HG03439 (cell line): ENCODE measurements around the gene ERP27.

ENCODE experiments used
- ATAC-seq: cut with Tn5 transposase; IDR thresholded peaks from one replicate; pipeline ENCODE4 v1.9.1; 2021; ENCODE audit warnings: mild to moderate bottlenecking, moderate library complexity; ENCODE audit not compliant: unreplicated experiment

ERP27 gene

DNA sequence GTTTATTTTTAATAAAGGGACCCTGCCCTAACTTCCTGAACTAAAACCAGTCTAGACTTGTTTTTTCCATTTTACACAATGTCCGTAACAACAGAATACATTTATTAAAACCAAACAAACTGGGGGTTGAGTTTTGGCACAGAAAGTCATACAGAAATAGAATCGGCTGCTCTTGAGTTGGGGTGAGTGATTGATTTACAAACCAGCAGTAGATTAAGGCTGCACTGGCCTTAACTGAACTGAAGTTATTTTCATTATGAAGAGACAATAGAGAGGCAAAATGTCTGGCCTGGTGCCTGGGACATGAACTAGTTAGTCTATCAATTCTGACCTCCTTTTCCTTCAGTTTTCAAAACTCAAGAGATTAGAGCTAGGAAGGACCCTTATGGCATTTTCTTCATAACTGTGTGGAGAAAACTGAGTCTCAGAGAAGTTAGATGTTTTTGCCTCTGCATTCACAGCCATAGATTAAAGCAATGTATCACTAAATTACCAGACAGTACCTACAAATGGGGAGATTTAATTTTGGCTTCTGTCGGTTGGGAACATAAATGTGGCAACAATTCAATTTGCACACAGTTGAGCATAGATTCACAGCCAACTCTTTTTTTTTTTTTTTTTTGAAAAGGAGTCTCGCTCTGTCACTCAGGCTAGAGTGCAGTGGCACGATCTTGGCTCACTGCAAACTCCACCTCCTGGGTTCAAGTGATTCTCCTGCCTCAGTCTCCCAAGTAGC, 32.9 kb downstream of the ERP27 start:
- ATAC-seq, result no peak

DNA sequence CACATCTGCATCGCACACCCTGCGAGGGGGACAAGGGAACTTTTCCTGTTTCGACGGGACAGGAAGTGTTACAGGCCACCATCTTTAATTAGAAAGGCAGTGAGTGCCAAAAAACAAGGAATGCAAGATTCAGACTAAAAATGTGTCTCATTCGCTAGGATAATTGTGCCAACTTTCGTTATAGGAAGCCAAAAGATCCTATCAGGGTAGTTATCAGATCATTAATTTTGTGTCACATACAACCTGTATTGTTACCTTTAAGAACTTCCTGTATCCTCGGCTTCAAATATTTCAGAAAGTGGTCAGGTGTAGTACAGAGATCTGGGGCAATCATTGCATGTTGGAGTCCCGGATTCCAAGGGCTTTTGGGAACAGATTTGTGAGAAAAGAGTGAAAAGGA, 33.5 kb downstream of the ERP27 start:
- no peak for ATAC-seq

DNA sequence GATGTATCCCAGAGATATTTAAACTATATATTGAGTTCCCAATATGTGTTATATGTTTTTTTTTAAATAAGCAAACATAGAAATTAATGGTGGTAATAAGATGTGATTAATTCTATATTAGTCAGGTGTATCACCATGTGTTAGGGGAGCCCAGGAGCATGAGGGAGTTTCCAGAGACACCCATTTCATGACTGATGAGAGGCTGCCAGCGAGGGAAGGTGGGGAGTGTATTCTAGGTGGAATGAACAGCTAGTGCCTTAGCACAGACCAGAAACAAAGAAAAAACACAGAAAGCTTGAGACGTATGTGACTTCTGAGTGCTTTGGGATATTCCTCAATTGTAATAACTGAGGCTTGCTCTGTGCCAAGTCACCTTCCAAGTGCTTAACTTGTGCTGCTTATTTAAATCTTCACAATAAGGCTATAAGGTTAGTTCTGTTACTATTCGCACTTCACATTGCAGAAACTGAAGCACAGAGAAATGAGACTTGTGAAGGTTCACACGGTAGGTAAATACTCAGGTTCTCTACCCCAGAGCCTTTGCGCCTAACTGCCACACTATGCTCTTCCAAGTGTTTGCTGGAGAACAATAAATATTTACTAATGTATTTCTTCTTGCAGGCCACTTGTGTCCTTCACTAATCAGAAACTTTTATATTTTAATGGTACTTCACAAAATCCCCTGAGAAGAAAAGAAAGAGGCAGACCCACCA, 34.8 kb downstream of the ERP27 start:
- no peak for ATAC-seq

DNA sequence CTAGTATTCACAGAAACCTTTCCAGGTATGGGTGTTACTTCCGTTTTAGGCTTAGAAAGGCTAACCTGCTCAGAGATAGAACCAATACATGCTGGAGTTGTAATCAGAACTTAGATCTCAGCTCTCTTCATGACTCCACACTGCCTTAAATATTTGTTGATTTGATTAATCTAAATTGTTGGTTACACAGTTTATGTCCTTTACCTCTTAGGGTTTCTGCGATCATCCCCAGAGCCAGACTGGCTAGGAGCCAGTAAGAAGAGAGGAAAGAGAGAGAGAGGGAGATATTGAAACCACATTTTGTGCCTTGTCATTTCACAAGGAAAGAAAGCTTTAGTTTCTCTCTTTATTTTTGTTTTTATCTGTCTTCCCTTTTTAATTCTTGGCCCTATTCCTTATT, 35.9 kb downstream of the ERP27 start:
- ATAC-seq, result no peak

DNA sequence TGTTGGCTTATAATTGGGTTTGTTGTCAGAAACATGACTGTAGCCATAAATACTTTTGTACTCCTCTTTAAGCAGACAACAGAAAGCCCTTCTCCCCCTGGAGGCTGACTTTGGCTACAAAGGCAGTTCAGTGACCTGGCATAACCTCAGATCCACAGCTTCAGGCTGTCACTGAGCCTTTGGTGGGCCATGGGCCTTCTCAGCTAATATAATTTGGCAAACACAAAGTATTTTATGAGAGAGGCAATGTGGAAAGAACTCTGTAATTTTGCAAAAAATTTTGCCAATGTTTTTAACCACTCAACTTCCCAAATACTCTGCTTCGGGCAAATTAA, 37.1 kb downstream of the ERP27 start:
- no peak for ATAC-seq

DNA sequence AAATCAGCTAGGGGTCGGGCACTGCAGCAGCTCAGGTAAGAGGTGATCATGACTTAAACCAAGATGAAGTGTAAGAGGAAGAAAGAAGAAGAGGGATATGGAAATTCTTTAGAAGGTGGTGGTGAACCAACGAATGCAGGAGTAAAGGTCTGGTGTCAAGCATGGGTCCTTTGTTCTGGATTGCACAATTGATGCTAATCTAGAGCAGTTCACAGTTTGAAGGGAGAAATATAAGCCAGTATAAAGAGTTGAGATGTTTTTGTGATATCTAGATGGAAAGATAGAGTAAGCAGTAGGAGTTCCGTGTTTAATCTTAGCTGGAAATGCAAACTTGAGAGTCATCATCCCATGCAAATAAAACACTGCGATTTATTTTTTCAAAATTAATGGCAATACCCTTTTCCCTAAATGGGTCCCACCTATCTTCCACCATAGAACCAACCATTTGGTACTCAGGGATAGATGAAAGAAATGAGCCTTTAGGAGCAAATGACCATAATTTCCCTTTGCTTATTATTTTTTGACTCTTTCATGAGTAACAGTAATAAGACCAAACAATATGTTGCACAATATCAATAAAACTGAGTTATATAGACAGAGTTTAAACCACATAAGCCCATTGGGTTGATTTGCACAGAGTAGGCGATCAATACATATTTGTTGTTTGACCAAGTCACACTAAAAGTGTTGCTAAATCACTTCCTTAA, 37.7 kb downstream of the ERP27 start:
- ATAC-seq, result no peak

DNA sequence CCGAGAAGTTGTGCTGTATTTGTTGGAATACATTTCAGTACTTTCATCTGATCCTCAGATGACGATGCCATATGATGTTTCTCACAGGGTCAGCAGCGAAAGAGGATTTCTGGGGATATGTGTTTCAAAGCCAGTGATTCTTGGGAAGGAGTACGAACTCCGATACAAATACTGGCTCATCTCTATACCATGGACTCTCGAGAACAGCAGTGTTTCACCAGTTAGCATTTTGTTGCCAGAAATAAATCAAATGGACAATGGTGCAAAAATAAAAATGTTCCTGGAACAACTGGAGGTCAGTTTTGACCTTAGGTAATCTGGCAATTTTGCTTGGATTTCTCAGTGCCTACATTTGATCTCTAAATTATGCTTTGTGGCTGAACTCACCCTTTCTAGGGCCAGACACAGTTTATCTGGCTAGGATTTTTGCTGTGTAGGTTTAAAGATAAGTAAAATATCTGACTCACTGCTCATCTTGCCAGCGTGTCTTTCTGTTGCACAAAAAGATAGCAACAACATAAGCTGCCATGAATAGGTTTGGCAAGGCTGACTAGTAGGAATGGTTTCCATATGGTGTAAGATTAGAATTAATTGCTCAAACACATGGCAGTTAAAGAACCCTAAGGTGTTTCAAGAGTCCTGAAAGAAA, 41.7 kb downstream of the ERP27 start:
- no peak for ATAC-seq

DNA sequence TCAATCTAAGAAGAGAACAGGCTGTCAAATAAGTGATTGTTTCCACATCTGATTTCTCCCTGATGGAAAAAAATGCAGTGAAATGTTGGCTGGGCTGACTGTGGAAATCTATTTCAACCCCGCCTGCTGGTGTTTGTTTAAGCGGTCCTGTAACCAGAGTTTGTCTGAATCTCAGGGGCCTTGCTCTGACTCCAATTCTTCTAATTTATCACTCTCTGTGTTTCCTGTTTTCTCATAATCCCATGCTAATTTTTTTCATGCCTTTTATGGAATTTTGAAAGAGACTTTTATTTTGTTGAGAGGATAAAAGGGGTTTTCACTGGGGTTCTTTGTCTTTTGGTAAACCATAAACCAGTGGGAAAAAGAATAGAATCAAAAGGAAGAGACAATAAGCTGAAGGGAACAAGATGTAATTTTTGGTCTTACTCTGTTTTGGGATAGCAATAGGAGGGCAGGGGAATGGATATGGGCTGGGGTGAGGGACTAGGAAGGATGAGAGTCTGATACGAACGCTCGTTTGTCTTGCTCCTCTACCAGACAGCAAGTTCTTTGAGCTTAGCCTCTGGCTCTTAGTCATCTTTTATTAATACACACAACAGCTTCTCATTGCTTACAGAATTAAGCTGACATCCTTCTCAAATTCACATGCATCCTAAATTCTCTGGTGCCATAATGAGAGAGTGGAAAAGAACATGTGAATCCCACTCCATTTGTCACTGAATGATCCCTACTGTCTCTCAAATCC, 44.7 kb downstream of the ERP27 start:
- ATAC-seq, result no peak

DNA sequence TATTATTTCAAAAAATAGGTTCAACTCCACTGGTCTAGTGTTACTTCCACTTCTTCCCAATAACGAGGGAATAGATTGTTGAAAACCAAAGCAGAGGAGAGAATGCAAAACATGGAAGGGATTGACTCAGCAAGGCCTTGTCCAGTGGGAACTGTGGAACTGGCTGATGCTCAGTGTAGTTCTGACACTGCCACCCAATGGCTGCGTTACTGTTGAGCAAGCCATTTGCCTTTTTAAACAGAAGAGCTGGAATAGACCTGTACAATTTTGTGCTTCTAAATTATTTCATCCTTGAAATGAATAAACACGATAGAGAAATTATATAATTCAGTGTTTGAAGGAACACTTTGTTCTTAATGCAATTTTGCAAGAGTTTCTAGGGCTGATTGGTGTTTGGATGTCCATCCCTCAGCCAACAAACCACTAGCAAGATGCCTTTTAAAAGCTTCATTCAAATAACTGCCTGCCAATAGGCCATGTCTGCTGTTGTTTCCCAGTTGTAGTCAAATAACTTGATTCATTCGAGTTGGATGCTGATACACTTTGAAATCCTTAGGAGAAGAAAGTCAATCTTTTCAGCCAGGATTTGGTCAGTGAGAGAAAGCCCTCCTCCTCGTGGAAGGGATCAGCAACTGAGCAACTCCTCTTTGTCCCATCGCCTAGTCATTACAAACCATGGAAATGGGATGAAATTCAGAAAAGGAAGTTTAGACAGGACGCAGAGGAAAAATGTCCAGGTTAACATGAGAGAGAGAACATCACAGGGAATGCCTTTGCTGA, 45.4 kb downstream of the ERP27 start:
- no peak for ATAC-seq

DNA sequence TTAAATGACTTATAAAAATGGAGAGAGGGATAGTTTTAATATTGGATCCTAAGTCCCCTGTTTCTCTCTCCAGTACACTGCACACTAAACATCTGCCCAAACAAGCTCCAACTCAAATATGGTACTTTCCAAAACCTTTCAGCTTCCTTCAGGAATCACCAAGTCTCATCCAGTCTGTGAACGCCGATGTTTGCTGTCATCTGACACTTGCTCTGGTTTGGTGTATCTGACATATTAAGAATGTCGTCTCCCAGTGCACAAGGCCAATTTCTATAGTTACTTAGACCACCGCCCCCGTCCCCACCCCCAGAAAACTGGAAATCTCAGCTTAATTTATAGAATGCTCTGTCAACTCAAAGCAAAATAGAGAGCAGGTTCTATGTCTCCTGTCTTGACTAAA, 47.6 kb downstream of the ERP27 start:
- no peak for ATAC-seq

DNA sequence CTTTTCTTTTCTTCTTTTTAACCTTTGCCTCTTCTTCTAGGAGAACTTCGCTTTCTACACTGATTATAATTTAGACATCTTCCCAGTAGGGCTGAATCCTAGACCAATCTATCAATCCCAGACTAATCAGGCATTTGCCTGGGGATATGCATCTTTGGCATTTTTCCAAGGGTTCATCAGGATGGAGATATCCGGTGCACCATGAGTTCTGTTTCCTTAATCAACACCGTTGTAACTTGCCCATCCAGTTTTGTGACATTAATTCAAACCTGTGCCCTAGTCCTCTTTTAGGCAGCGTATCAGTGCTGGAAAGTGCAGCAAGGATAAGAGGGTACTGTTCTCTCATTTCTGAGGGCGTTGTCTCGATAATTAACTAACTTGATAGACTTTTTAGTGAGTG, 52.1 kb downstream of the ERP27 start:
- no peak for ATAC-seq

DNA sequence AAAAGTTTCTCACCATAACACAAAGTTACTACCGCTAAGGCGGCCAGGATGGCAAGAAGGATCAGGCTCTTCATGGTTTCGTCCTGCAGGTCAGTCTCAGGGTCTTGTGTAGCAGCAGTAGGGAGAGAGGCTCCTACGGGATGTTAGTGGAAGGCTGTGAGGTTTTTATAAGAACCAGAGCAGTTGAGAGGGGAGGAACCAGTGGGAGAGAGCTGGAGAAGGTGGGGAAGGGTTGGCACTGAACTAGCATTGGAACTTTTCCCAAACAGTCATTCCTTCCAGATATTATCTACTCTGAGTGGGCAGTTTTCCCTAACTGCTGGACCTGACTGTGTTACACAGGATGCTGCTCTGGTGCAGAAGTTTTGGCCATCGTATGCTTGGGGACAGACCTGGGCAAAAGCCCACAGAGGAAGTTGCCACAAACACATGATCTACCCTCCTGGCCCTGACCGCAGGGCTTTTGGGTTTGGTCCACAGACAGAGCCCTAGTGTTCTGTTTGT, 52.6 kb downstream of the ERP27 start, which contains the start of gene MGP:
TSS of gene MGP (minus strand) at position 137 of the 504 bp plus-strand sequence. CDS start at position 74, 63 bp downstream.
- ATAC-seq, result no peak

DNA sequence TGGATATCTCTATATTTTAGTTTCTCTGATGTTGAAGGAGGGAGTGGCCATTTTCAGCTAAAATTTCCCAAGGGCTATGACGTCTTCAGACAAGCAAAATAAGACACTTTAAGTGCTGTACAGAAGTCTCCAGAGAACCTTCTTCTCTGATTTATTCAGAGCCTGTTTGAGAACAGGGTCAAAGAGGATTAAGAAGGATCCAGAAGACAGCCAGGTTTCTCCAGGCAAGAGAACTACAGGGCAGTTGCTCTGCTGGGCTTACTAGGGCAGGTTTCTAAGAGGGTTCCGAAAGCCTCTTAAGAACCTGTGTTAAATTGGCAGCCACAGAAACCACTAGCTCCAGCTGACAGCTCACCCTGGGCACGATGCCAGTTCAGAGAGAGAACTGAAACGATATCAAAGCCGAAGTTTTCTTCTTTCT, 53.9 kb downstream of the ERP27 start:
- peak; percentile 98 for ATAC-seq

DNA sequence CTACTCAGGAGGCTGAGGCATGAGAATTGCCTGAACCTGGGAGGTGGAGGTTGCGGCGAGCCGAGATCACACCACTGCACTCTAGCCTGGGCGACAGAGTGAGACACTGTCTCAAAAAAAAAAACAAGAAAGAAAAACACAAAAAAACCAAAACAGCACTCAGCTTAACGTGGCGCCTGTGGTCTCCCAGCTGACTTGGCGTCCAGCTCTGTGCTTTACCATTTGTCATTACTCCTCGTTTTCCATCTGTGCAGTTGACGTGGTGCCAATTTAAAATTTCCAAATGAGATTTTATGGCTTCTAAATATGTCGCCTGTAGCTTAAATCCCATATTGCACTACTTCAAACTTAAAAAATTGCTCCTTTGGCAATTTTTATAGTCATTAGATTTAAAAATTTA, 54.7 kb downstream of the ERP27 start:
- no peak for ATAC-seq

DNA sequence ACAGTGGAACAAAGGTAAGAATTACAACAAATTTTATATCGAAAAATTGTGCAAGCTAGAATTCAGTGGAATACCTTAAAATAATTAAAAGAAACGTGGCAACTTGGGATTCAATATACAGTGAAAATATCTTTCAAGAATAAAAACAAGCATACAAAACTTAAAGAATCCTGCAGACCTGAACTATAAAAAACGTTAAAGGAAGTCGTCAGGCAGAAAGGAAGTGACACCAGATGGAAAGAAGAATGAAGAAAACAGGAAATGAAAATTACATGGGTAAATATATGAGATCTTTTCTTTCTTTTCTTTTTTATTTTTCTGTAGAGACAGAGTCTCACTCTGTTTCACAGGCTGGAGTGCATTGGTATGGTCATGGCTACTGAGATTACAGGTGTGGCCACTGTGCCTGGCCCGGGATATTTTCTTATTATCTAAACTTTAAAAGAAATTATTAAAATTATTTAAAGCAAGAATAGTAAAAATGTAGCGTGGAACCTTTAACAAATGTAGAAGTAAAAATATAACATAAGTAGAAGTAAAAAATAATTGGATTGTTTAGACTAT, 57.4 kb downstream of the ERP27 start:
- no peak for ATAC-seq

DNA sequence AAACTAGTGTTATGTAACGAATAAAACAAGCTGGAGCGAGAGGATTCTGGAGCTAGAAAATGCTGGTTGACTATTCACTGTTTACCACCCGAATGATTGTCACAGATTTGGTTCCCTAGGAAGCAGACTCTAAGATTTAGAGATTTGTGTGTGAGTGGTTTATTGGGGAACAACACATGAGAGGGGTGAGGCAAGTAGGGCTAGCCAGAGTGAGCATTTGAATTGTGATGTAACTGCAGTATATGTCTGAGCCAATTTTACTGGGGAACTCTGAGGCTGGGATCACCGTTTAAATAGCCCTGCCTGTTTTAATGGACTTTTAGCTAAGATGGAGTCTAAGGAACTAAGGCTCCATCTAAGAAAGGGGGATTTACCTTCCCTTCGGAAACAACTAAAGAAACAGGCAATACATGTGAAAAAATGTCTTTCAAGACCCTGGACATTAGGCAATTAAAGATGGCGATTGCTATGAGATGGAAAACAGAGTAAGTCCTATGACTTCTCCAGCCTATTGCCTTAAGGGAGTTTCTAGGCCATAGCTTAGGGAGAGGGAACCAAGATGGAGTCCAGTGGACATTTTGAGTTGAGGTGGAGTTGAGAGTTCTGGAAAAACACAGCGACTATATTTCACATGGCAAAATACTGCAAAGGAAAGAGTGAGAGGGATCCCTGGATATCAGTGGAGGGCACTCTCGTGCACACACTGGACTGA, 59.0 kb downstream of the ERP27 start:
- no peak for ATAC-seq

DNA sequence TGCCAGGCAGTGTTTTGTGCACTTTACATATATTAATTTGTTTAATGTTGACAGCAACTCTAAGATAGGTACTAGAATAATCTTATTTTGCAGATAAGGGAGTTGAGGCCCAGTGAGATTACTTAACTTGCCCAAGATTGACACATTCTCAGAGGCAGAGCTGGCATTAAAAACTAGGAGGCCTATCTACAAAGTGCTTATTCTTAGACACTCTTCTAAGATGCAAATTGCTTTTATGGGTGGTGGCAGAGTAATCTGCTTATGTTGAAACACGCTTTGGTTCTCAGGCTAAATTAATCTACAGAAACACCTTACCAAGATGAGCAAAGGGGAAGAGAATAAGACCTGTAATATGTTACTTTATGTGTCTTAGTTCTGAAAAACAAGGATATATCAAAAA, 59.8 kb downstream of the ERP27 start:
- no peak for ATAC-seq

DNA sequence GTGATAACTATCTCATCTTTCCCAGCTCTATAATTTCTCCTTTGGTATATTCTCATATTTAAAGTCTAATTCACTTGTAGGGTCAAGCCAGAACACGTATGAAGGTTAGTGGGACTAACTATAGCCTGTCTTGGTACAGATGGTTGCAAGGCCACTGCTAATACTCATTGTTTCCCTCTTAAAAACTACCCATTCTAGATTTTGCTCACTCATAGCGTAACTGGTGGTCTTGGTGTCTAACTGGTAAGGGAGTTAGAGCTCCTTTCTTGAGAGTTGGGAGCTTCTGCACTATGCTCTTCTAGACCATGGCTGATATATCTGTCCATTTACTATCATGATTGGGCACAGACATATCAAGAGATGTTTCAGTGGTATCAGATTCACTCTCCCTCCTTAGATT, 61.5 kb downstream of the ERP27 start:
- no peak for ATAC-seq

DNA sequence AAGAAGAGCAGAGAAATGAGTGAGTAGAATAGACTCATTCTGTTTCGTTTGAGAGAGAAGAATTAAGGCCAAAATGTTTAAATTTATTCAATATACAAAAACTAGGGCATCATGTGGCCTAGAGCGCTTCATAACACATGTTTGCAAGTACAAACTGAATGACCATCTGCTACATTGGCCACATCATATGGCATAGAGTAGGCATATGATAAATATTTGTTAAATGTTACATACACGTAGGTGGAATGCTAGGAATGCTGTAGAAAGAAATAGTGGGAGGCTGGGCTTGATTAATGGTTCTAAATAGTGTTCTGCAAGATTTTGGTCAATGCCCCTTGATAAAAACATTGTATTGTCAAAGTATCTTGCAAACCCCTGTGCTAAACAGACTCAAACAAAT, 63.5 kb downstream of the ERP27 start:
- ATAC-seq, result no peak
